GM12878 (cell line): ENCODE data around the gene FCF1. TPM values are rescaled to one million over a fixed set of nuclear protein-coding genes. Genes with fewer than 3 reads are reported as not detected.

ENCODE experiments used
- ATAC-seq: fragments of 200-7000 bp; cut with Tn5 transposase; 3 replicates; pipeline ENCODE4 v1.9.1; 2020; ENCODE audit warnings: mild to moderate bottlenecking, moderate library complexity
- BruUV-seq: library from RNA; stranded (reverse); fragments of 400-500 nt; replicated peaks from 2 replicates; lab custom pipeline; 2021; lab: Mats Ljungman, UMichigan
- CTCF ChIA-PET: fragments of 300-600 bp; sonication (Branson Sonifier 250); formaldehyde crosslinking; extraction: SDS; loops from one replicate; lab custom pipeline; 2021; ENCODE audit warnings: inconsistent platforms; lab: Yijun Ruan, JAX
- POLR2A ChIA-PET: fragments of 350-600 bp; formaldehyde crosslinking; extraction: SDS; loops from one replicate; lab custom pipeline; 2021; ENCODE audit warnings: inconsistent platforms; lab: Charles Lee
- RAD21 ChIA-PET: fragments of 300-600 bp; sonication (Branson Sonifier 250); formaldehyde crosslinking; loops from one replicate; lab custom pipeline; 2023; ENCODE audit warnings: antibody characterized with exemption; ENCODE audit not compliant: unreplicated experiment; lab: Charles Lee
- SMC1A ChIA-PET: fragments of 300-600 bp; sonication (Branson Sonifier 250); formaldehyde crosslinking; loops from one replicate; lab custom pipeline; 2023; ENCODE audit not compliant: unreplicated experiment, uncharacterized antibody; lab: Charles Lee
- DNase-seq: peaks from one replicate; pipeline ENCODE4 v3.0.0-alpha.2; 2011; ENCODE audit warnings: low read depth, low spot score
- FAIRE-seq: peaks from 3 replicates; lab custom pipeline; 2011; peaks lifted over from hg19 to GRCh38; lab: Jason Lieb, UNC
- H2AFZ ChIP-seq: 2 replicates; pipeline ENCODE4 v1.6.0; 2011; ENCODE audit warnings: low read depth, low read length, control low read depth; ENCODE audit not compliant: control insufficient read depth
- H3K27ac ChIP-seq: 2 replicates; pipeline ENCODE4 v1.5.1; 2011; ENCODE audit warnings: control low read depth; ENCODE audit not compliant: control insufficient read depth, insufficient read depth
- H3K27me3 ChIP-seq, 2 experiments: replicated peaks in 1 of 2; 2 replicates each; pipeline versions ENCODE4 v1.6.0 to v1.6.1; 2011; ENCODE audit warnings: low read length in 1 of 2; ENCODE audit not compliant: control insufficient read depth in 2 of 2, insufficient read depth in 2 of 2
- H3K36me3 ChIP-seq, 2 experiments: 2 replicates each; pipeline ENCODE4 v1.5.1; 2011; ENCODE audit warnings: low read length in 1 of 2; ENCODE audit not compliant: control insufficient read depth in 2 of 2, insufficient read depth in 2 of 2
- H3K4me1 ChIP-seq: 2 replicates; pipeline ENCODE4 v1.6.1; 2011; ENCODE audit warnings: mild to moderate bottlenecking, low read length, moderate library complexity, mixed read lengths; ENCODE audit not compliant: control insufficient read depth, insufficient read depth
- H3K4me2 ChIP-seq: 2 replicates; pipeline ENCODE4 v1.6.0; 2011; ENCODE audit warnings: control low read depth; ENCODE audit not compliant: control insufficient read depth, insufficient read depth
- H3K4me3 ChIP-seq: fragments of 200-600 bp; sonication (generic); 2 replicates; pipeline ENCODE4 v1.5.1; 2016
- H3K79me2 ChIP-seq: 2 replicates; pipeline ENCODE4 v1.6.0; 2011; ENCODE audit warnings: low read length; ENCODE audit not compliant: control insufficient read depth, insufficient read depth
- H3K9ac ChIP-seq: 2 replicates; pipeline ENCODE4 v1.8.0; 2011; ENCODE audit warnings: low read length, control low read depth, mixed read lengths; ENCODE audit not compliant: control insufficient read depth, insufficient read depth
- H3K9me3 ChIP-seq: replicated peaks from 3 replicates; pipeline ENCODE4 v1.5.1; 2011; ENCODE audit warnings: mild to moderate bottlenecking, low read length; ENCODE audit not compliant: control insufficient read depth, insufficient read depth
- H4K20me1 ChIP-seq: 2 replicates; pipeline ENCODE4 v1.6.0; 2011; ENCODE audit not compliant: control insufficient read depth, insufficient read depth
- BACH1 ChIP-seq: fragments of 450-650 bp; IDR thresholded peaks from 2 replicates; pipeline ENCODE4 v1.6.1; 2017; ENCODE audit warnings: mild to moderate bottlenecking, borderline replicate concordance
- CHD4 ChIP-seq: fragments of 200-600 bp; sonication (generic); IDR thresholded peaks from 2 replicates; pipeline ENCODE4 v1.6.1; 2016; ENCODE audit warnings: mild to moderate bottlenecking
- FOXM1 ChIP-seq: IDR thresholded peaks from 2 replicates; pipeline ENCODE4 v1.6.1; 2012; ENCODE audit warnings: low read depth, mild to moderate bottlenecking, inconsistent platforms, low read length, moderate library complexity
- KDM1A ChIP-seq: fragments of 200-600 bp; sonication (generic); IDR thresholded peaks from 2 replicates; pipeline ENCODE4 v1.6.1; 2016; ENCODE audit warnings: borderline replicate concordance
- MEF2A ChIP-seq: IDR thresholded peaks from 2 replicates; pipeline ENCODE4 v1.6.1; 2011; ENCODE audit warnings: low read depth, mild to moderate bottlenecking, low read length, moderate library complexity; ENCODE audit not compliant: insufficient read depth
- SMAD5 ChIP-seq: IDR thresholded peaks from 2 replicates; pipeline ENCODE4 v1.6.1; 2016; ENCODE audit warnings: antibody characterized with exemption, low read depth
- ZNF207 ChIP-seq: fragments of 450-650 bp; IDR thresholded peaks from 2 replicates; pipeline ENCODE4 v1.6.1; 2014; ENCODE audit warnings: antibody characterized with exemption, mild to moderate bottlenecking, borderline replicate concordance
- ZSCAN29 ChIP-seq: fragments of 450-650 bp; IDR thresholded peaks from 2 replicates; pipeline ENCODE4 v1.6.1; 2017; ENCODE audit warnings: mild to moderate bottlenecking, moderate library complexity
- WGBS: methylation state at CpG from one replicate; pipeline ENCODE4 v1.1.6; 2016; ENCODE audit warnings: low lambda C conversion rate; ENCODE audit not compliant: insufficient replicate concordance, insufficient coverage; ENCODE audit errors: missing lambda C conversion rate; 5-methylcytosine and 5-hydroxymethylcytosine counted together
- in situ Hi-C: fragments of 300-500 bp; cut with MboI; formaldehyde crosslinking; loops from 9 replicates; pipeline ENCODE4 v1.14.3; 2018; ENCODE audit warnings: mixed read lengths
- intact Hi-C: fragments of 100-400 bp; cut with micrococcal nuclease; formaldehyde crosslinking; loops from one replicate; pipeline ENCODE4 v1.14.2; 2022; ENCODE audit not compliant: unreplicated experiment
- polyA plus RNA-seq, 11 experiments: library from polyadenylated mRNA; depleted of rRNA in 4 of 11; unstranded in 6 of 11; stranded (reverse) in 5 of 11; fragments of >200 nt; fragmentation: Nextera tagmentation in 4 of 11; fragmentation: Illumina TruSeq in 1 of 11; extraction: Ambion mirVana in 4 of 11; extraction: Trizol in 1 of 11; gene quantifications; 1 replicate in 1 of 11; 2 replicates in 10 of 11; pipeline versions ENCODE4 v1.2.1 to v1.2.3, GENCODE V29; 2011 to 2016; ENCODE audit warnings: inconsistent platforms in 2 of 11, missing spikeins in 2 of 11, low read depth in 1 of 11
- total RNA-seq, 4 experiments: library from RNA; depleted of rRNA in 3 of 4; stranded (reverse); fragments of >200 nt in 3 of 4; fragmentation: Illumina TruSeq in 1 of 4; extraction: Trizol in 1 of 4; gene quantifications; 2 replicates each; pipeline versions ENCODE4 v1.2.1 to v1.2.3, GENCODE V29; 2013 to 2021

FCF1 gene
- total and polyA plus RNA-seq, 10 of the 15 experiments (the other 5 are each of a cell fraction or from before 2014, with no cell fraction given), result 6.2 to 88.7 (median 28.5) TPM

DNA sequence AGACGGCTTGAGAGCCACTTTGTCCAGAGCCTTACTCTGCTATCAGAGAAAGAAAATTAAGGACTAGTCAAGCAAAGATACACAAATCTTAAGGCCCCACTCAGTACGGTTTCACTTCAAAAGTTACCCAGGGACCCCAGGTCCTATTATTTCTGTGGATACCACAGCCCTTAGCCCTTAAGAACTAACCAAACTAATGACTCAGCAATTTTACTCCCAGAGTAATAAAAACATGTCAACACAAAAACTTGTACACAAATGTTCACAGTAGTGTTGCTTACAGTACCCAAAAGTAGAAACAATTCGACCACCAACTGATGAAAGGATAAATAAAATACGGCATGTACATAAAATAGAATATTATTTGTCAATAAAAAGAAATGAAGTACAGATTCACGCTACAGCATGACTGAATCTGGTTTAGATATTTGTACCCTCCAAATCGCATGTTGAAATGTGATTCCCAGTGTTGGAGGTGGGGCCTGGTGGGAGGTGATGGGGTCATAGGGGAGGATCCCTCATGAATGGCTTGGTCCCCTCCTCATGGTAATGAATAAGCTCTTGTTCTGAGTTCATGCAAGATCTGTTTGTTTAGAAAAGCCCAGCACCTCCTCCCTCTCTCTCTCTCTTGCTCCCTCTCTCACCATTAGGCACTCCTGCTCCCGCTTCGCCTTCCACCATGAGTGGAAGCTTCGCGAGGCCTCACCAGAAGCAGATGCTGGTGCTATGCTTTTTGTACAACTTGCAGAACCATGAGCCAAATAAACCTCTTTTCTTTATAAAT lies 30.6 kb upstream of the FCF1 start:
- H2AFZ ChIP-seq, result no peak overlapping the region
- no peak overlapping the region for H3K27ac ChIP-seq
- H3K36me3 ChIP-seq, result peaks cover 0 to 4% of the 10 kb centered on the region in 2 experiments; a peak in 3 of 4 replicates
- ATAC-seq (no peak), FAIRE-seq (no peak), DNase-seq (no peak)
- no peaks in the 10 kb centered on the region for H3K79me2 ChIP-seq
- ChIA-PET SMC1A (no interaction called here), POLR2A (no interaction called here), CTCF (no interaction called here), RAD21 (no interaction called here)
- H3K4me1 ChIP-seq, result peaks cover 12% of the 10 kb centered on the region
- intact Hi-C loops, result no loop called here
- no peaks in the 10 kb centered on the region for H3K27me3 ChIP-seq
- H3K4me3 ChIP-seq, result no peak overlapping the region
- H3K4me2 ChIP-seq, result no peak overlapping the region
- no peaks in the 10 kb centered on the region for H3K9me3 ChIP-seq
- TF ChIP-seq FOXM1 (no peak), MEF2A (no peak), BACH1 (peak; percentile 59; the same call in 1 of the 2 replicates), KDM1A (no peak), CHD4 (no peak), ZNF207 (no peak), ZSCAN29 (no peak), SMAD5 (no peak)
- no TSS peak for BruUV-seq
- in situ Hi-C loops, result no loop called here
- 96% methylated on average over 10 of the region's 10 CpGs for WGBS
- H3K9ac ChIP-seq, result no peak overlapping the region
- no peaks in the 10 kb centered on the region for H4K20me1 ChIP-seq
